ENCODE data around the gene ANKRD24. TPM values are rescaled to one million over a fixed set of nuclear protein-coding genes. Genes with fewer than 3 reads are reported as not detected.
"Not testable (repeated sequence)": the region's sequence is repeated elsewhere in the genome, so short reads cannot be mapped to it uniquely, and the experiment has no call there.

Gene ANKRD24
- total RNA-seq, 1 experiment from 2014 or later = 0.34 TPM

DNA sequence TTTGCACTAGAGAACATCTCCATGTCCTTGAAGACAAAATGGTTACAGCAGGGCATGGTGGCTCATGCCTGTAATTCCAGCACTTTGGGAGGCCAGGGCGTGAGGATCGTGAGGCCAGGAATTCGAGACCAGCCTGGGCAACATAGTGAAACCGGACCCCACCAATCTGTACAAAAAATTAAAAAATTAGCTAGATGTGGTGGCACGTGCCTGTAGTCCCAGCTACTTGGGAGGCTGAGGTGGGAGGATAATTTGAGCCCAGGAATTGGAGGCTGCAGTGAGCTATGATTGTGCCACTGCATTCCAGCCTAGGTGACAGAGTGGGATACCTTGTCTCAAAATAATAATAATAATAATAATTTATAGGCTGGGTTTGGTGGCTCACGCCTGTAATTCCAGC is 47.7 kb downstream of the ANKRD24 start:
- not testable (repeated sequence) for DNase-seq (ENCODE audit: low read depth)

DNA sequence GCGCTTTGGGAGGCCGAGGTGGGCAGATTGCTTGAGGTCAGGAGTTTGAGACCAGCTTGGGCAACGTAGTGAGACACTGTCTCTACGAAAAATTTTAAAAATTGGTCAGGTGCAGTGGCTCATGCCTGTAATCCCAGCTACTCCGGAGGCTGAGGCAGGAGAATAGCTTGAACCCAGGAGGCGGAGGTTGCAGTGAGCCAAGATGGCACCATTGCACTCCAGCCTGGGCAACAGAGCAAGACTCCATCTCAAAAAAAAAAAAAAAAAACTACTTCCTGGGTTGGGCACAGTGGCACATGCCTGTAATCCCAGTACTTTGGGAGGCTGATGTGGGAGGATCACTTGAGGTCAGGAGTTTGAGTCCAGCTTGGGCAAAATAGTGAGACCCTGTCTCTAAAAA is 49.0 kb downstream of the ANKRD24 start:
- DNase-seq (ENCODE audit: low read depth) = not testable (repeated sequence)

DNA sequence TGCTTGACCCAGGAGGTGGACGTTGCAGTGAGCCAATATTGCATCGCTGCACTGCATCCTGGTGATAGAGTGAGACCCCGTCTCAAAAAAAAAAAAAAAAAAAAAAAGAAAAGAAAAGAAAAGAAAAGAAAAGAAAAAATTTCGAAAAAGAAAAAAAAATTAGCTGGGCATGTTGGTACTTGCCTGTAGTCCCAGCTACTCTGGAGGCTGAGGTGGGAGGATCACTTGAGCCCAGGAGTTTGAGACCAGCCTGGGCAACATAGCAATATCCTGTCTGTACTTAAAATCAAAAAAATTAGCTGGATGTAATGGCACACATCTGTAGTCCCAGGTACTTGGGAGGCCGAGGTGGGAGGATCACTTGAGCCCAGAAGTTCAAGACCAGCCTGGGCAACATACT is 49.6 kb downstream of the ANKRD24 start:
- not testable (repeated sequence) for DNase-seq (ENCODE audit: low read depth)

GRCh38 chr19:4232614-4233281 is 50.3 kb downstream of the ANKRD24 start:
- DNase-seq (ENCODE audit: low read depth) = peak; percentile 32

DNA sequence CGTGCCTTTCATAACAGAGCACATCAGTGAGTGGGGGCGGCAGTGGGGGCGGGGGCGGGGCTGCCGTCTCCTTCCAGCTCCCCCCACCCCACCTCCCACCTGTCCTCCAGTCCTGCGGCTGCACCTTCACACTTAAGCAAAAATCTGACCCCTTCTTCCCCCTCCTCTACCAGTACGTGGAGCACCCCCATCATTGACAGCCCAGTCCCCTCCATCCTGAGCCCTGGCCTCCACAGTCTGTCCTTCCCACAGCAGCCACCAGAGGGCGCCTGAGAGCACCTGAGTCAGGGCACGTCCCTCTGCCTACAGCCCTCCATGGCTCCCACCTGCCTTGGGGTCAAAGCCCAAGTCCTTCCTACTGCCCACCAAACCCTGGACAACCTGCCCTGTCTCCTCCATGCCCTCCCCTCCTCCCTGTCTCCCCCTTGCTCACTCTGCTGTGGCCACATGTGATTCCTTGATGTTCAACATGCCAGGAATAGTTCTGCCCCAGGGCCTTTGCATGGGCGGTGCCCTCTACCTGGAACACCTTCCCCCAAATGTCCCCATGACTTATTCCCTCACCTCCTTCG is 50.9 kb downstream of the ANKRD24 start:
- DNase-seq (ENCODE audit: low read depth) = peak; percentile 70

GRCh38 chr19:4234142-4234861 is 51.8 kb downstream of the ANKRD24 start:
- DNase-seq (ENCODE audit: low read depth) = no peak

- DNase-seq (ENCODE audit: low read depth) = no peak
Observed at GRCh38 chr19:4234862-4235201, 52.3 kb downstream of the ANKRD24 start.

- DNase-seq (ENCODE audit: low read depth) = not testable (repeated sequence)
Observed at GRCh38 chr19:4237510-4237909, 55.0 kb downstream of the ANKRD24 start.

DNA sequence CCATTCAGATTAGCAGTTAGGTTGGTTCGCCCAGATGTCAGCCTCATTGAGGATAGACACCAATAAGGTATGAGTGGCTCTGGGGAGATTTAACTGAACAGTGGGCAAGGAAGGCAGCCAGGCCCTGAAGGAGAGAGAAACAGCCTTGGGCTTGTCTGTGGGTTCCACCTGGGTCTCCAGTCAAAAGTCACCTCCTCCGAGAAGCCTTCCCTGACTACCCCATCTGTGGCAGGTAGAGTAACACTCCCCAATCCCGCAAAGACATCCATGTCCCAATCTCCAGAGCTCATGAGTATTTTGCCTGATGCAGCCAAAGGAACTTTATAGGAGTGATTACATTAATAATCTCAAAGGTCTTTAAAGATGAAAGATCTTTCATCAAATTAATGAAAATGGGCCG is 56.3 kb downstream of the ANKRD24 start:
- no peak for DNase-seq (ENCODE audit: low read depth)

GRCh38 chr19:4241824-4242430 is 59.4 kb downstream of the ANKRD24 start:
- DNase-seq (ENCODE audit: low read depth) = no peak

DNA sequence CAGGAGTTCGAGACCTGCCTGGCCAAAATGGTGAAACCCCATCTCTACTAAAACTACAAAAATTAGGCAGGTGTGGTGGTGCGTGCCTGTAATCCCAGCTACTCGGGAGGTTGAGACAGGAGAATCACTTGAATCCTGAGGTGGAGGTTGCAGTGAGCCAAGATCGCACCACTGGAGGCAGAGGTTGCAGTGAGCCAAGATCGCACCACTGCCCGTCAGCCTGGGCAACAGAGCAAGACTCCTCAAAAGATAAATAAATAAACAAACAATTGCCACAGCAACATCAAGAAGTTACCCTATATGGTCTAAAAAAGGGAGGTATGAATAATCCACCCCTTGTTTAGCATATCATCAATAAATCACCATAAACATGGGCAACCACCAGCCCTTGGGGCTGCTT is 63.4 kb downstream of the ANKRD24 start:
- not testable (repeated sequence) for DNase-seq (ENCODE audit: low read depth)

DNA sequence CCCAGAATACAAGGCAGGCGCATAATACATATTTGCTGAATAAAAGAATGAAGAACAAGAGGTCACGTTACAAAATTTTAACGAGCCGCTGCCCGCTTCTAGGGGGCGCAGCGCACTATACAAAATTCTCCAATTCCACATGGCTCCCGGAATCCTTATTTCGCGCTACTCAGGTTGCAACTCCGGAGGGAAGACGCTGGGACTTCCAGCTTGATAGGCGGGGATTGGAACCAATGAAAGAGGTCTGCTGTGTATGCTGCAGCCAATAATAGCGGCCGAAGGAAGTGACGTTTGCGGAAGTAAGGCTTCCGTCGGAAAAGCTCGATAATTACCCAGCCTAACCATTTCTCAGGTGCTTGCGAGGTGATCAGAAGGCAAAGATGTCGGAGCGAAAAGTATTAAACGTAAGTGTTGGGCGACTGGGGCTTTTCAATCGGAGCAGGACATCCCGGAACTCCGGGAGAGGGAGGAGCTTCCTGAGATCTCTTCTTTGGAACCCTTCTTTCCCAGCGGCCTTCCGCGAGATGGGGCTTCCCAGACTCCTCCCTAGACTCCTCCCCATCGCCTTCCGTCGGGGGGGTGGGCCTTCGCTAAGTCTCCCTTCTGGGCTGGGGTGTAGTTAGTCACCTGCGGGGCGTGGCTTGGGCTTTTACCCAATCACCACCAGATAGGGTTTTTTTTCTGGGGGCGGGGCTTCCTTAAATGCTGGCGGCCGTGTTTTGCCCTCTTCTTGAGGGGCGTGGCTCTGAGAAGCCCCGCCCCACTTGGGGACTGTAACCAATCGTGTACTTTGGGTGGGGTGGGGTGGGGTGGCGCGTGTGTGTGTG is 64.5 kb downstream of the ANKRD24 start, which contains the start of gene YJU2:
Gene YJU2 (plus strand): TSS at position 314 of the 827 bp plus-strand sequence. CDS start 67 bp downstream, at position 381.
- DNase-seq (ENCODE audit: low read depth) = peak; percentile 99

DNA sequence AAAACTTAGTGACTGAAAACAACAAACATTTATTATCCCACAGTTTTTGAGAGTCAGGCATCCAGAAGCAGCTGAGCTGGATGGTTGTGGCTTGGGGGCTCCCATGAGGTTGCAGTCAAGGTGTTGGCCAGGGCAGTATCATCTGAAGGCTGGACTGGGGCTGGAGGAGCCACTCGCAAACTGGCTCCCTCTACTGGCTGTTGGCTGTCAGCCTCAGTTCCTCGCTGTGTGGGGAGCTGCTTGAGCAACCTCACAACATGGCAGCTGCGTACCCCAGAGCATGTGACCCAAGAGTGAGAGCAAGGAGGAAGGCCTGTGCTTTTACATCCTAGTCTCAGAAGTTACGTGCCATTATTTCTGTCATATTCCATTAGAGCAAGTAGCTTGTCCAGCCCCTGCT is 74.1 kb downstream of the ANKRD24 start:
- DNase-seq (ENCODE audit: low read depth) = no peak

GRCh38 chr19:4257025-4257424 is 74.5 kb downstream of the ANKRD24 start:
- no peak for DNase-seq (ENCODE audit: low read depth)

DNA sequence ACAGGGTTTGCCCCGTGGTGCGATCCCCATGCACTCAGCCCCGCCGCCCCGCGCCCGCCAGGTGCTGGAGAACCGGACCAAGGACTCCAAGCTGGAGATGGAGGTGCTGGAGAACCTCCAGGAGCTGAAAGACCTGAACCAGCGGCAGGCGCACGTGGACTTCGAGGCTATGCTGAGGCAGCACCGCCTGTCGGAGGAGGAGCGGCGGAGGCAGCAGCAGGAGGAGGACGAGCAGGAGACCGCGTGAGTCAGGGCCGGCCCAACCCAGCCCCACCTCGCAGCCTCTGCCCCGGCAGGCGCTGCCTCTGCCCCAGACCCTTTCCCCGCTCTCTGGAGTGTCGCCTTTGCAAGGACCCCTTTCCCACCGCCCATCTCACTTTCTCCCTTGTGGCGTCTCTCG is 75.7 kb downstream of the ANKRD24 start:
- no peak for DNase-seq (ENCODE audit: low read depth)

DNA sequence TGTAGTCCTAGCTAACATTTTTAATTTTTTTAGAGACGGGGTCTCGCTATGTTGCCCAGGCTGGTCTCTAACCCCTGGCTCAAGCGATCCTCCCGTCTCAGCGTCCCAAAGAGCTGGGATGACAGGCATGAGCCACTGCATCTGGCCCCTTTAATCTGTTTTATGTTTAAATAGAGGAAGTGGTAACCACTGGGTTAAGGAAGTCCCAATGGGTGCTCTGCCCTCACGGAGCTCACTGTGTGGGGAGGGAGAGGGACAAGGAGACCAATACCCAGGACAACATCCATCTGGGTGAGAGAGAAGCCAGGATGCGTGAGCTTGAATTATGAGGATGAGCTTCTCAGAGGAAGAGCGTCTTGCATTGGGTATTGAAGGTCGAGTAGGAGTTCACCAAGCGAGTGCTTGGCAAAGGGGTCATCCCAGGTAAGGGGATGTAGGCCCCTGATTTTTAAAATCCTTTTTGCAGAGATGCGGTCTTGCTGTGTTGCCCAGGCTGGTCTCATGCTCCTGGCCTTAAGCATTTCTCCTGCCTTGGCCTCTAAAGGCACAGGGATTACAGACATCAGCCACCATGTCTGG is 78.2 kb downstream of the ANKRD24 start:
- DNase-seq (ENCODE audit: low read depth) = no peak

DNA sequence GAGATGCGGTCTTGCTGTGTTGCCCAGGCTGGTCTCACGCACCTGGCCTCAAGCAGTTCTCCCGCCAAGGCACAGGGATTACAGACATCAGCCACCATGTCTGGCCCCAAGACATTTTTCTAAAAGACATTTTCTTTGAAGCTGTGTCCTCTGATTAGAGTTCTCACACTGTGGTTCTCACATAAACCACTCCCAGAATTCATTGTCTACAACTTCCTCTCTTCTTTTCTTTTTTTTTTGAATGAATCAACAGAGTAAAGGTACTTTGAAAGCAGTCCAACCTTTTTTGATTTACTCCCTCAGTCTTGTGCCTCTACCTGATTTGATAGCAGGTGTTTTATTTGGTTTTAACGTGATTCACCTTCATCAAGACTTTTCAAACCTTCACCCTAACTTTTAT is 82.3 kb downstream of the ANKRD24 start:
- DNase-seq (ENCODE audit: low read depth) = no peak

DNA sequence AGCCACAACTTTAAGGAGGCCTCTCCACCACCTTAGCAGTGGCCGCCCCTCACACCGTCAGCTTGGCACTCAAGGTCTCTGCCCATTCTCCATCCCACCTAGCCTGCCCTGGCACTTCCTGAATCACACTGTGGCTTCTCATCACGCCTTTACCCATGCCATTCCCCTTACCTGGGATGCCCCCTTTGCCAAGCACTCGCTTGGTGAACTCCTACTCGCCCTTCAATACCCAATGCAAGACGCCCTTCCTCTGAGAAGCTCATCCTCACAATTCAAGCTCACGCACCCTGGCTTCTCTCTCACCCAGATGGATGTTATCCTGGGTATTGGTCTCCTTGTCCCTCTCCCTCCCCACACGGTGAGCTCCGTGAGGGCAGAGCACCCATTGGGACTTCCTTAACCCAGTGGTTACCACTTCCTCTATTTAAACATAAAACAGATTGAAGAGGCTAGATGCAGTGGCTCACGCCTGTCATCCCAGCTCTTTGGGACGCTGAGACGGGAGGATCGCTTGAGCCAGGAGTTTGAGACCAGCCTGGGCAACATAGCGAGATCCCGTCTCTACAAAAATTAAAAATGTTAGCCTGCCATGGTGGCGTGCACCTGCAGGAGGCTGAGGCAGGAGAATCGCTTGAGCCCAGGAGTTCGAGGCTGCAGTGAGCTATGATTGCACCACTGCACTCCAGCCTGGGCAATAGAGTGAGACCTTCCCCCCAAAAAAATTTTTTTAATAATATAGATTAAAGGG is 83.9 kb downstream of the ANKRD24 start:
- no peak for DNase-seq (ENCODE audit: low read depth)

DNA sequence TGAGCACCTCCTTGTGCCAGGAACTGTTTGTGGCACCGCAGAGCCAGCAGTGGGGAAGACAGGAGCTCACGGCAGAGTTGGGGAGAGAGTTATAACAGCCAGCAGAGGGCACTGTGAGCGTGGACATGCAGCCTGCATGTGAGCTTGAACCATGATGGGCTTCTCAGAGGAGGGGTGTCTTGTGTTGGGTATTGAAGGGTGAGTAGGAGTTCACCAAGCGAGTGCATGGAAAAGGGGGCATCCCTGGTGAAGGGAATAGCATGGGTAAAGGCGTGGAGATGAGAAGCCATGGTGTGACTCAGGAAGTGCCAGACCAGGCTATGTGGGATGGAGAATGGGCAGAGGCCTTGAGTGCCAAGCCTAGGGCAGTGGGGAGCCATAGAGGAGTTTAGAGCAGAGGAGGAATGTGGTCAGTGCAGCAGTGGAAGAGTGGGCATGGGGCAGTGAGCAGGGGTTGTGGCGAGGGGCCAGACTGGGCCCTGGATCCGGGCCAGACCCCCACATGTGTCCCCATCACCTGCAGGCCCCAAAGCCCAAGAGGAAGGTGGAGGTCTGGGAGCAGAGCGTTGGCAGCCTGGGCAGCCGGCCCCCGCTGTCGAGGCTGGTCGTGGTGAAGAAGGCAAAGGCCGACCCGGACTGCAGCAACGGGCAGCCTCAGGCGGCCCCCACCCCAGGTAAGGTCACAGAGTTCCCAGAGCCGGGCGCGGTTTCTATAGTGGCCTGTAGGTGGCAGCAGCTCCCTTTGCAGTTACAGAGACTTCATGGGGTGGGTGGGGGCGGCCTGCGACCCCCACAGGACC is 84.8 kb downstream of the ANKRD24 start:
- DNase-seq (ENCODE audit: low read depth) = peak; percentile 82

Measured in Daoy (cell line).